Heart right ventricle (tissue), 16 donors: Measurements from ENCODE around the gene REPIN1. TPM values are rescaled to one million over a fixed set of nuclear protein-coding genes. Genes with fewer than 3 reads are reported as not detected.

Source experiments
- ATAC-seq, 8 donors: fragments of 200-7000 bp; cut with Tn5 transposase; one replicate each; pipeline ENCODE4 v1.9.1; 2020; ENCODE audit warnings: mild to moderate bottlenecking in 8 of 8, moderate library complexity in 8 of 8, moderate number of reproducible peaks in 1 of 8
- DNase-seq, 2 donors: peaks; one replicate each; pipeline ENCODE4 v3.0.0-alpha.2; 2020
- H3K27ac ChIP-seq, 10 donors: fragments of 200-600 bp; sonication (generic) in 2 of 10; one replicate each; pipeline versions ENCODE4 v1.5.0 to v1.8.0; 2020 to 2022; ENCODE audit warnings: mild to moderate bottlenecking in 3 of 10
- H3K27me3 ChIP-seq, 7 donors: fragments of 200-600 bp; one replicate each; pipeline ENCODE4 v1.8.0; 2021 to 2022; ENCODE audit warnings: mild to moderate bottlenecking in 2 of 7
- H3K36me3 ChIP-seq, 9 donors: fragments of 200-600 bp; sonication (generic) in 1 of 9; one replicate each; pipeline versions ENCODE4 v1.5.0 to v1.8.0; 2020 to 2022; ENCODE audit warnings: mild to moderate bottlenecking in 2 of 9
- H3K4me1 ChIP-seq, 9 donors: fragments of 200-600 bp; sonication (generic) in 1 of 9; one replicate each; pipeline versions ENCODE4 v1.5.0 to v1.8.0; 2020 to 2022; ENCODE audit warnings: mild to moderate bottlenecking in 4 of 9
- H3K4me3 ChIP-seq, 10 donors: fragments of 200-600 bp; sonication (generic) in 2 of 10; one replicate each; pipeline versions ENCODE4 v1.5.0 to v1.8.0; 2020 to 2022; ENCODE audit warnings: mild to moderate bottlenecking in 7 of 10, moderate library complexity in 2 of 10
- H3K9me3 ChIP-seq, 11 donors: fragments of 200-600 bp in 10 of 11; sonication (generic) in 2 of 11; one replicate each; pipeline versions ENCODE4 v1.5.0 to v1.8.0; 2013 to 2022; ENCODE audit warnings: mild to moderate bottlenecking in 2 of 11, control low read depth in 1 of 11, moderate library complexity in 1 of 11
- CTCF ChIP-seq, 9 donors: fragments of 200-600 bp; sonication (generic) in 2 of 9; IDR thresholded peaks; one replicate each; pipeline versions ENCODE4 v1.5.0 to v1.8.0; 2021 to 2022; ENCODE audit warnings: antibody characterized with exemption in 9 of 9, mild to moderate bottlenecking in 5 of 9, moderate library complexity in 1 of 9
- WGBS, 2 donors: extraction: QIAGEN DNeasy Blood & Tissue Kit; methylation state at CpG; one replicate each; pipeline ENCODE4 v1.1.7; 2013; ENCODE audit warnings: inconsistent platforms in 1 of 2; 5-methylcytosine and 5-hydroxymethylcytosine counted together
- intact Hi-C, 10 donors: fragments of 100-400 bp; cut with DNase I; formaldehyde crosslinking; loops; one replicate each; pipeline versions ENCODE4 v1.11.1 to v1.14.2; 2022
- polyA plus RNA-seq, 2 donors: library from polyadenylated mRNA; stranded (reverse); fragments of 200-250 nt; gene quantifications; one replicate each; pipeline ENCODE4 v1.2.3, GENCODE V29; 2013
- total RNA-seq, 10 donors: library from RNA; stranded (reverse); fragmentation: NEBNext Ultra II Directional in 3 of 10; extraction: Animal tissue kit (Norgen Biotek cat#: 25700) in 3 of 10; gene quantifications; one replicate each; pipeline versions ENCODE4 v1.2.1 to v1.2.4, GENCODE V29; 2021 to 2023
- donor health status: Arrhythmogenic right ventricular cardiomyopathy.
- donor health status: ischemic (EF 13 %, LVEDD 7.1; RV severe dilation, severe dysfunction).
- donor health status: healthy with polysubstance abuse.
- donor health status: DM: no; HTN: yes; CAD: no.
- donor health status: DM: no; HTN: no; CAD: no.
- donor health status: ischemic (EF 25% LVEDD 6.9; RV normal size, moderate dysfunction).
- donor health status: ischemic (EF 25% LVEDD 5.7; RV mildly dilated, moderate dysfunction).
- donor health status: healthy.
- donor health status: DM: yes; HTN: yes; CAD: no.
- donor health status: Ischemic cardiomyopathy.
- donor health status: ischemic (EF 35%, LVEDD 5.7; RV mildly dilated, moderate dysfunction).
- donor health status: nonischemic (EF 11% LVEDD 7.7; RV severe dilation, severe dysfunction).
- donor health status: DM: yes; HTN: yes; CAD: no.
- donor health status: PGD.
- donor health status: ischemic (EF 29% LVEDD 5.4; RV normal size, mild dysfunction).
- donor health status: nonischemic (EF 23%, LVEDD 6.1; RV moderate dilation, normal function).

Gene REPIN1
- total and polyA plus RNA-seq, 12 donors = 51.0 to 132 (median 109) TPM

- no peak for ATAC-seq
- no peak overlapping the region for H3K4me3 ChIP-seq
- 83% methylated on average over 5 of the region's 5 CpGs for WGBS, 2 donors
- H3K36me3 ChIP-seq = no peaks in the 10 kb centered on the region
- intact Hi-C loops = loop anchor here in 3 of 10 donors (2.0 to 10.0 kb wide), 3 partner anchors 48 to 391 kb away; no protein-coding TSS in a partner anchor
- no peaks in the 10 kb centered on the region for H3K9me3 ChIP-seq
- TF ChIP-seq CTCF (IDR thresholded peaks at IDR 0.05) = no peak
- peak overlapping the region in 1 of 10 donors; percentile 32 for H3K27ac ChIP-seq
- H3K27me3 ChIP-seq = no peaks in the 10 kb centered on the region
- H3K4me1 ChIP-seq = peaks cover 0 to 36% (median 9%) of the 10 kb centered on the region in 9 donors
- DNase-seq = no peak
Observed at GRCh38 chr7:150363872-150364271, 4.8 kb upstream of the REPIN1 start.

- H3K9me3 ChIP-seq = no peaks in the 10 kb centered on the region
- intact Hi-C loops = loop anchor here in 5 of 10 donors (5.0 to 10.0 kb wide), 2 partner anchors 42 to 390 kb away; a partner anchor contains a TSS
Observed at GRCh38 chr7:150365194-150365593, 3.4 kb upstream of the REPIN1 start.

GRCh38 chr7:150365673-150366398 lies 2.8 kb upstream of the REPIN1 start:
- H3K27me3 ChIP-seq = no peaks in the 10 kb centered on the region
- 86 to 90% methylated on average over 5 of the region's 5 CpGs for WGBS, 2 donors
- intact Hi-C loops = loop anchor here in 5 of 10 donors (5.0 to 10.0 kb wide), 2 partner anchors 41 to 389 kb away; a partner anchor contains a TSS
- DNase-seq (no peak), ATAC-seq (no peak)
- no peaks in the 10 kb centered on the region for H3K9me3 ChIP-seq
- peaks cover 13 to 55% (median 25%) of the 10 kb centered on the region in 9 donors for H3K4me1 ChIP-seq
- H3K36me3 ChIP-seq = peaks cover 0 to 12% (median 0%) of the 10 kb centered on the region in 9 donors
- H3K4me3 ChIP-seq = no peak overlapping the region
- TF ChIP-seq CTCF (IDR thresholded peaks at IDR 0.05) = no peak
- H3K27ac ChIP-seq = peak overlapping the region in 1 of 10 donors; percentile 54

More at GRCh38 chr7:150365194-150365593, 3.4 kb upstream of the REPIN1 start:
- no peak for DNase-seq
- 89 to 94% methylated on average over 10 of the region's 10 CpGs for WGBS, 2 donors
- Histone ChIP-seq H3K4me3 (no peak overlapping the region), H3K4me1 (peaks cover 9 to 49% (median 18%) of the 10 kb centered on the region in 9 donors), H3K27ac (peak overlapping the region in 1 of 10 donors; percentile 54), H3K36me3 (peaks cover 0 to 5% (median 0%) of the 10 kb centered on the region in 9 donors), H3K27me3 (no peaks in the 10 kb centered on the region)
- no peak for TF ChIP-seq CTCF (IDR thresholded peaks at IDR 0.05)
- ATAC-seq = no peak

- Histone ChIP-seq H3K4me1 (peaks cover 13 to 61% (median 31%) of the 10 kb centered on the region in 9 donors), H3K27ac (peak overlapping the region; percentile 90 to 100 (median 98)), H3K9me3 (no peaks in the 10 kb centered on the region), H3K4me3 (peak overlapping the region; percentile 74 to 99 (median 97)), H3K27me3 (no peaks in the 10 kb centered on the region), H3K36me3 (peaks cover 0 to 30% (median 15%) of the 10 kb centered on the region in 9 donors)
- DNase-seq (no peak), ATAC-seq (no peak)
- WGBS, 2 donors = 59 to 61% methylated on average over 8 of the region's 8 CpGs
- TF ChIP-seq CTCF (IDR thresholded peaks at IDR 0.05) = no peak
- intact Hi-C loops = loop anchor here in 6 of 10 donors (1.0 to 10.0 kb wide), 3 partner anchors 38 to 387 kb away; a partner anchor contains a TSS
Observed at GRCh38 chr7:150367677-150368095, 936 bp upstream of the REPIN1 start.
